HG03066 (cell line): ENCODE results near the gene ACR.

ENCODE experiments used
- ATAC-seq: cut with Tn5 transposase; IDR thresholded peaks from one replicate; pipeline ENCODE4 v1.9.1; 2021; ENCODE audit warnings: low read depth; ENCODE audit not compliant: unreplicated experiment

ACR gene

GRCh38 chr22:50737728-50738648 is at the start of gene ACR:
Gene ACR, plus strand, starts transcription at chr22:50738204. Its CDS starts 32 bp downstream, at chr22:50738236.
- no peak for ATAC-seq

DNA sequence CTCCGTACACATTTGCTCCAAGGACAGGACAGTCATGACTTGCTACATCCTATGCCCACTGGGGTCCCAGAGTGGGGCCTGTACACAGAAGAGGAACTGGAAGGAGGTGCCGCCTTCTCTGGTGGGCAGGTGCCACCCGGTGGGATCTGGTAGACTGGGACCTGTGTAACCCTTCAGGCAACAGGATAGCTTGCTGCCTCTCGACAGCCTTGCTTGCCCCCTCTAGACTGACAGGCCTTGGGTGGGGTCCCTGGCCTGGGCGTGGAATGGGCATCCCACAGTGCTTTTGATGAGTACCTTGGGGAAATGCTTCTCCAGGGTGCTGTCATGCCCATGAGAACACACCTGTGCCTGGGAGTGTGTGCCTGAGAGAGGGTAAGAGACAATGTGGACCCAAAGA is 49.6 kb upstream of the ACR start:
- ATAC-seq: no peak

GRCh38 chr22:50691521-50691920 is 46.5 kb upstream of the ACR start:
- ATAC-seq: no peak

DNA sequence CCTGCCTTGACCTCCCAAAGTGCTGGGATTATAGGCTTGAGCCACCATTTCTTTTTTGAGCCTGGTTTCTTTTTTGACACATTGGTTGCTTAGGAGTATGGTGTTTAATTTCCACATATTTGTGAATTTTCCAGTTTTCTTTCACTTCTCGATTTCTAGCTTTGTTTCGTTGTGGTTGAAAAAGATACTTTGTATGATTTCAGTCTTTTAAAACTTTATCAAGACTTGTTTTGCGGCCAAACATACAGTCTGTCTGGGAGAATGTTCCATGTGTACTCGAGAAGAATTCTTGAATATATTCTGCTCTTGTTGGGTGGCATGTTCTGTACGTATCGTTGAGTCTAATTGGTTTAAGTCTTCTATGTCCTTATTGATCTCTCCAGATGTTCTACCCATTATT is 44.5 kb upstream of the ACR start:
- ATAC-seq: no peak

DNA sequence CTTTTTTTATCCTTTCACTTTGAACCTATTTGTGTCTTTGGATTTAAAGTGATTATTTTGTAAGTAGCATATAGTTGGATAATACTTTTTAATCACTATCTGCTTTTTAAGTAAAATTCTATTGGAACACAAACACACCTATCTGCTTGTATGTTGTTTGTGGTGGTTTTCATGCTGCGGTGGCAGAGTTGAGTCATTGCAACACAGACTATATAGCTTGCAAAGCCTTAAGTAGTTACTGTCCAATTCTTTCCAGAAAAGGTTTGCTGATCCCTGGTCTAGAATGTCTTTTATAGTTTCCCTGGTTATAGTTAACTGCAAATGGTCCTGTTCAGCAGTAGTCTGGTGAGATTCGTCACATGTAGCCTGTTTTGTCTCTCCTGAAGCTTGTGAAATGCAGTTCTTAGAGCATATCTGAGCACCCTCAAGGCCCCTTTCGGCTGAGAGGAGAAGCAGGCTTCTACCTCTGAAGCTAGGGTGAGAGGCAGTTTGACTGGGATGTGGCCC is 43.9 kb upstream of the ACR start:
- ATAC-seq: no peak

- no peak for ATAC-seq
Observed at GRCh38 chr22:50694766-50695420, 43.1 kb upstream of the ACR start.

DNA sequence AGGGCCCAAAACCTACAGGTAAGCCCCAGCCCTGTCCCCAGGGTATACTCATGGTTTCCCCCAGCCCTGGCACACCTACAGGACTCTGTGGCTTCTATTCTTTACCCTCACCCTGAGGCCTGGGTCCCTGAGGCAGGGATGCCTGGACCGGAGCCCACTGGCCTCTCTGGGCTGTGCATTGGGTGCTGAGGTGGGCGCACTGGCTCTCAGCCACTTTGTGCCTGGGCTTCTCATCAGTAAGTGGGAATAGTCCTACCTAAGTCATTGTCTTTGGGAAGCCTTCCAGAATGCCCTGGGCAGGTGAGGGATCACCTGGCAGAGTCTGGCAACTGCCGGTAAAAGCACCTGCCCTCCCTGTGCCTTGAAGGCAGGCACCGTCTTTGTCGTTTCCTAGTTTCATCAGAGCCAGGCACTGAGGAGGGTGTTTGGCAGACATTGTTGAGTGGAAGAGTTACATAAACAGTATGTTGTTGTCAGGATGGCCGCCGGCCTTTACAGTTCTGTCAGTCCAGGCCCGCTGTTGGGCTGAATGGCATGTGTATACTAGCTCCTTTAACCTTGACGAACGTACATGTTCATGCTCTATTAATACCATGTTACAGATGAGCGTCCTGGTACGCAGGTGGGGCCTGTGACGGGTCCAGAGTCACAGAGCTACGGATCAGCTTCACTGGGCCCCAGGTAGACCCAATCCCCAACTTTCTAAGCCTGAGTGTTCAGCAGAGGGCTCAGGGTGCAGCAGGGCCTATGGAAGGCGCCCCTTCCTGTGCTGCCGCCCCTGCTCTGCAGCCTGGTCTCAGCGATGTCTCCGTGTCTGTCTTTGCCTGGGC is 42.4 kb upstream of the ACR start:
- no peak for ATAC-seq

DNA sequence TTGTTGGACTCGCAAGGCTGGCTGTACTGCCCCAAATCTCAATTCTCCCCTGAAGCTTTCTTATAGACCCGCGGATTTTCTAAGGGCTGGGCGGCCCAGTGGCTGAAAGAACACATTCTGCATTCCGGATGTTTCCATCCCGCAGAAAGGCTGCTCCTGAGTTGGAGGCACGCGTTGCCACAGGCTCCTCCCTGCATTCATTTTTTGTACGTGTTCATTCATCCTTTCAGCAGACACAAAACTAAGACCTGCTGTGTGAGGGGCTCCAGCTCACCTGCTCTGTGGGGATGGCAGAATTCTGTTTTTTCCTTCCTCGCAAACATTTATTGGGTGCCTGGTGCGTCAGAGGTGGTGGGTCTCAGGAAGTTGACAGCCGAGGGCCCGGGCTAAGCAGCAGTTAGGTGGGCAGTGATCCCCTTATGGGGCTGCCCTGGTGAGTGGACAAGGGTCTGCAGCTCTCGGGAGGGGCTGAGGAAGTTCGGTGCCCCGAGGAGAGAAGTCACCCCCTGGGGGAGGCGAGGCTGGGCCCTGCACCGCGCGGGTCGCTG is 41.7 kb upstream of the ACR start:
- ATAC-seq: no peak

DNA sequence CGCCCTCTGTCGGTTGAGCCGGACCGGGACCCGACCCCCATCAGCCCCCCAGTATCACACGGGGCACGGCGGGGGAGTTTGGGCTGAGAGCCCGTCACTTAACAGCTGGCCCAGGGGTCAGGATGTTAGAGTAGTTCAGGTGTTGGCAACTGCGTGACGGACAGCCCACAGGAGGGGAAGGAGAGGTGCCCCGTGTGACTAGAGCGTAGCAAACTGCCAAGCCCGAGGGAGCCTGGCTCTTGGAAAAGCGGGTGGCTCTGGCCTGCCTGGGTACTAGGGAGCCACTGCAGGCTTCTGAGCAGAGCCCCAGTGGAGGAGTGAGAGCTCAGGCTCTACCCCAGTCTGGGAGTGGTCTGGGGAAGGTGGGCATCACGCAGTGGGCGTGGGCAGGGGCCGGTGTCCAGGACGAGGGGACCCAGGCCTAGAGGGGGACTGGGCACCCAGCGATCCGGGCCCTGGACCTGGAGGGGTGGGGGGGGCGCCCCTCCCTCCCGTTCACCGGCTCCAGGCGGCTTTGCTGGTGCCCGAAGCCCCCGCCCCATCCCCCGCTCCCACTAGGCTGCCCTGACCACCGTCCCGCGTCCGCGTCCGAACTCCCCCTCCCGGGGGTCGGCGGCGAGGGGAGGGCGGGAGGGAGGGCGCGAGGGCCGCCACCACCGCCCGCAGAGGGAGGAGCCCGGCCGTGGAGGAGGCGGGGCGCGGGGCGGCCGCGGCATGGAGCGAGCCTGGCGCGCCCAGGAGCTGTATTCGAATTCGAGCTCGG is 41.0 kb upstream of the ACR start:
- ATAC-seq: no peak

DNA sequence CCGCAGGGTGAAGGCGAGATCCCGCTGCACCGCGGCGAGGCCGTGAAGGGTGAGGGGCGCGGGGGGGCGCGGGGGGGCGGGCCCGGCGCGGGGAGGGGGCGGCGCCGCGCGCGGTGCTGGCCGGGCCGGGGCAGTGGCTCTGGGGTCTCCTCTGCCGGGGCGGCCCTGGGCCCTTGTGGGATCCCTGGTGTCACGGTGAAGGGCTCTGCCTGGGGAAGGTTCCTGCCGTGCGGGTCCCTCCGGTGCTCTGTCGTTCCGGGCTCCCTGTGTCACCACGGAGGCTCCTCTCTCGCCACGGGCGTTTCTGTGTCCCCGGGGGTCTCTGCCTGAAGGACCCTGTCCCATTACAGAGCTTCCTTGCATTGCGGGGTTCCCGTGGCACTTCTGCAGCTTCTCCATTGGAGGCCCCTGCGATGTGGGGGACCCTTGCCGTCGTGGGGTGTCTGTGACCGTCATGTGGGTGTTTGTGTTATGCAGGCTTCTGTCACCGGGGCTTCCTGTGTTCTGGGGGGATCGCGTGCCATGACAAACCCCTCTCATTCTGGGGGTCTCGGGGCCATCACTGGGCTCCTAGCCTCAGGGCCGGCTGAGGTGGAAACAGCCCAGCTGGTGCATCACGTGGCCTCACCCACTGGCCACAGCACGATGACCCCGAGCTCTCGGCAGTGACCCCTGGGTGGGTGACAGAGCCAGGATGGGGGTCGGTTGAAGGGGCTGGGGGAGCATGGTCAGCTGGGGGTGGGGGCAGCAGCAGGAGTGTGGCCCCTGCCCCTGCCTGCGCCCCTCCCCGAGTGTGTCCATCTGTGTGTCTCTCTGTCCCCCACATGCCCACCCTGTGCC is 40.1 kb upstream of the ACR start:
- ATAC-seq: no peak

DNA sequence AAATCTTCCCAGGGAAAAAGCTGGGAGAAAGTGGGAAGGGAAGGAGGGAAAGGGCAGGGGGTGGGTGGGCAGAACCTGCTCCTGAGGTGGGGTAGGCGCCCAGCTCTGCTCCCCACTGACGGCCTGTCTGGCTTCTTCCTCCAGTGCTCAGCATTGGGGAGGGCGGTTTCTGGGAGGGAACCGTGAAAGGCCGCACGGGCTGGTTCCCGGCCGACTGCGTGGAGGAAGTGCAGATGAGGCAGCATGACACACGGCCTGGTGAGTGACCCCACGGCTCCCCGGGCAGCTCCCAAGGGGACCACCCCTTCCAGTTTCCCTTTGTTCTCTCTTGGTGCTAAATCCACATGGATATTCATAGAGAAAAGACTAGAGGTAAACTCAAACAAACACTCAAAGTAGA is 39.5 kb upstream of the ACR start:
- ATAC-seq: no peak

- ATAC-seq: no peak
Observed at GRCh38 chr22:50699001-50699755, 38.8 kb upstream of the ACR start.

DNA sequence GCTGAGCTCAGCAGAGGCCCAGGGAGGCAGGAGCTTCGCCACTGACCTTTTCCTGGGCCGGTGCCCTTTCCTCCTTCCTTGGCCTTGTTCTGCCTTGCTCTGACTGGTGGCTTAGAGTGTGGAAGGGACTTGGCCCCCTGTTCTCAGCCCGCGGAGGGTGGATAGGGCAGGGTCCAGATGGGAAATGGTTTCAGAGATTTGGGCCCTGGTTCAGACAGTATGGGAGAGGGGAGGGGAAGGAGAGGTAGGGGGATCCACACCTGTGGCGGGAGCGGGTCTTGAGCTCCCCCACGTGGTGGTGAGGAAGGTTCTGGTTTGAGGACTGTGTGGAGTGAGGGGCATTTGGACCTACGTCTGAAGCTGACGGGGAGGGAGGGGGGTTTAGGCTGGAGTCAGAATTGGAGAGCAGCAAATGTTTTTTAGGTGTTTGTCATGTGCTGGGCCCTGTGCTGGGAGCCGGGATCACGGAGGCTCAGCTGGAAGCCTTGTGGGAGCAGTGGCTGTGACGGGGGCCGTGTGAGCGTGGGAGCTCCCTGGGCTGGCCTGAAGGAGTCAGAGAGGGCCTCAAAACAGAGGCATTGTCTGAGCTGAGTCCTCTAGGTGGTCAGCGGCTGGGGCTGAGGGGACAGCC is 38.1 kb upstream of the ACR start:
- no peak for ATAC-seq

GRCh38 chr22:50700387-50701075 is 37.5 kb upstream of the ACR start:
- ATAC-seq: no peak

- ATAC-seq: no peak
Observed at GRCh38 chr22:50701076-50701419, 37.0 kb upstream of the ACR start.

GRCh38 chr22:50701428-50702154 is 36.4 kb upstream of the ACR start:
- no peak for ATAC-seq

DNA sequence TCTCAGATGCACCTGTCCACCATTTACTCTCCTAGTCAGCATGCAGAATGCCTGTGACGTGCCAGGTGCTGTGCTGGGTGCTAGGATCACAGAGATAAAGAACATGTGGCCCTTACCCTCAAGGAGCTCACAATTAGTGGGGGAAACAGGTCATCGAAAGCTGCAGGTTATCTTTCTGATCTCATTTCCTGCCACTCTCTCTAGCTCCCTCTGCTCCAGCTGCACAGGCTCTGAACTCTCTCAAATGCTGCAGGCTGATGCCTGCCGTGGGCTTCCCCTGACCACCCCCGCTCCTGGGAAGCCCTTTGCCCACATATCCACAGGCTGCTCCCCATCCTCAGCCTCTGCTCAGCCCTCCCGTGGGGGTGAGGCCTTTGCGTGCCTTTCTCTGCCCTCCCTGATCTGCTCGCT is 35.7 kb upstream of the ACR start:
- ATAC-seq: no peak
